HCT116 (cell line): ENCODE data around the gene STAU1. TPM values are rescaled to one million over a fixed set of nuclear protein-coding genes. Genes with fewer than 3 reads are reported as not detected.

Experiments used
- ATAC-seq: fragments of 200-7000 bp; cut with Tn5 transposase; 2 replicates; pipeline ENCODE4 v1.9.1; 2020; ENCODE audit warnings: mild to moderate bottlenecking, moderate library complexity
- BruUV-seq: library from RNA; stranded (reverse); fragments of 400-500 nt; replicated peaks from 2 replicates; lab custom pipeline; 2021; lab: Mats Ljungman, UMichigan
- CTCF ChIA-PET: fragments of 300-600 bp; sonication (Branson Sonifier 250); formaldehyde crosslinking; loops from one replicate; lab custom pipeline; 2021; ENCODE audit warnings: antibody characterized with exemption; lab: Charles Lee
- POLR2A ChIA-PET: fragments of 300-600, 350-600 bp; sonication (Branson Sonifier 250); formaldehyde crosslinking; loops from one replicate; lab custom pipeline; 2021; ENCODE audit warnings: antibody characterized with exemption; lab: Charles Lee
- RAD21 ChIA-PET, 2 experiments: fragments of 300-600 bp; sonication (Branson Sonifier 250); formaldehyde crosslinking; loops; one replicate each; lab custom pipeline; 2023; ENCODE audit warnings: low total read pairs in 2 of 2; ENCODE audit not compliant: uncharacterized antibody in 2 of 2, unreplicated experiment in 2 of 2, low non-redundant PET in 1 of 2; lab: Charles Lee
- DNase-seq: peaks from one replicate; pipeline ENCODE4 v3.0.0-alpha.2; 2010; ENCODE audit warnings: low read depth, low spot score
- H2AFZ ChIP-seq: fragments of 200-600 bp; shearing (Covaris generic), sonication (generic); 2 replicates; pipeline ENCODE4 v1.6.1; 2017; ENCODE audit warnings: low read depth, mixed run types, mixed read lengths, antibody characterized with exemption, low read length; ENCODE audit not compliant: poor library complexity, severe bottlenecking
- H3K27ac ChIP-seq: 2 replicates; pipeline ENCODE4 v1.5.1; 2012; ENCODE audit warnings: low read depth, low read length
- H3K27me3 ChIP-seq: fragments of 200-600 bp; sonication (generic); 2 replicates; pipeline ENCODE4 v1.6.1; 2016; ENCODE audit warnings: mixed run types, low read length, mixed read lengths; ENCODE audit not compliant: insufficient read depth
- H3K36me3 ChIP-seq, 2 experiments: fragments of 200-500 bp in 1 of 2; fragments of 200-600 bp in 1 of 2; sonication (Bioruptor generic) in 1 of 2; sonication (generic) in 1 of 2; 2 replicates each; pipeline versions ENCODE4 v1.5.1 to v1.6.1; 2014 to 2016; ENCODE audit warnings: low read length in 2 of 2, inconsistent platforms in 1 of 2, mixed read lengths in 1 of 2, mixed run types in 1 of 2; ENCODE audit not compliant: insufficient read depth in 2 of 2, control insufficient read depth in 1 of 2
- H3K4me1 ChIP-seq, 2 experiments: fragments of 200-600 bp in 1 of 2; sonication (generic) in 1 of 2; 2 replicates each; pipeline versions ENCODE4 v1.5.1 to v1.6.1; 2012 to 2017; ENCODE audit warnings: low read length in 2 of 2, inconsistent platforms in 1 of 2, mild to moderate bottlenecking in 1 of 2, mixed read lengths in 1 of 2, mixed run types in 1 of 2, moderate library complexity in 1 of 2; ENCODE audit not compliant: insufficient read depth in 2 of 2, control insufficient read depth in 1 of 2
- H3K4me2 ChIP-seq: fragments of 200-600 bp; sonication (generic); 2 replicates; pipeline ENCODE4 v1.6.1; 2017; ENCODE audit warnings: mixed run types, low read length, mixed read lengths
- H3K4me3 ChIP-seq, 2 experiments: fragments of 200-600 bp in 1 of 2; sonication (generic) in 1 of 2; replicated peaks in 1 of 2; 2 replicates each; pipeline ENCODE4 v1.5.1; 2011 to 2016; ENCODE audit warnings: low read length in 2 of 2, control low read depth in 1 of 2, low read depth in 1 of 2, mild to moderate bottlenecking in 1 of 2, mixed read lengths in 1 of 2, mixed run types in 1 of 2
- H3K79me2 ChIP-seq: fragments of 200-600 bp; sonication (generic); 2 replicates; pipeline ENCODE4 v1.6.1; 2017; ENCODE audit warnings: mild to moderate bottlenecking, mixed run types, low read length, moderate library complexity, mixed read lengths; ENCODE audit not compliant: insufficient read depth
- H3K9ac ChIP-seq: fragments of 200-600 bp; sonication (generic); 2 replicates; pipeline ENCODE4 v1.6.1; 2016; ENCODE audit warnings: low read length, mixed read lengths
- H3K9me2 ChIP-seq: fragments of 200-600 bp; sonication (generic), shearing (Covaris generic); 2 replicates; pipeline ENCODE4 v1.6.1; 2017; ENCODE audit warnings: mixed run types, mild to moderate bottlenecking, moderate library complexity; ENCODE audit not compliant: insufficient read depth
- H3K9me3 ChIP-seq, 2 experiments: fragments of 200-500 bp in 1 of 2; fragments of 200-600 bp in 1 of 2; sonication (Bioruptor generic) in 1 of 2; sonication (generic) in 1 of 2; 2 replicates each; pipeline ENCODE4 v1.6.1; 2014 to 2017; ENCODE audit warnings: low read length in 2 of 2, mixed read lengths in 2 of 2, inconsistent platforms in 1 of 2, low read depth in 1 of 2, mild to moderate bottlenecking in 1 of 2, mixed run types in 1 of 2, moderate library complexity in 1 of 2; ENCODE audit not compliant: control insufficient read depth in 1 of 2, insufficient read depth in 1 of 2
- H4K20me1 ChIP-seq: fragments of 200-600 bp; sonication (generic), shearing (Covaris generic); 2 replicates; pipeline ENCODE4 v1.6.1; 2017; ENCODE audit warnings: mixed run types, mild to moderate bottlenecking, moderate library complexity; ENCODE audit not compliant: insufficient read depth
- EGR1 ChIP-seq: IDR thresholded peaks from 2 replicates; pipeline ENCODE4 v1.6.1; 2012; ENCODE audit warnings: low read depth
- ELF1 ChIP-seq: IDR thresholded peaks from 2 replicates; pipeline ENCODE4 v1.6.1; 2012; ENCODE audit warnings: low read depth, borderline replicate concordance
- FOSL1 ChIP-seq: IDR thresholded peaks from 2 replicates; pipeline ENCODE4 v1.6.1; 2012; ENCODE audit warnings: low read depth
- JUND ChIP-seq: IDR thresholded peaks from 2 replicates; pipeline ENCODE4 v1.6.1; 2012
- POLR2A ChIP-seq: IDR thresholded peaks from 2 replicates; pipeline ENCODE4 v1.7.0; 2011; ENCODE audit warnings: borderline replicate concordance; ENCODE audit not compliant: insufficient read depth, insufficient read length; ENCODE audit errors: extremely low read depth
- POLR2AphosphoS5 ChIP-seq: IDR thresholded peaks from 2 replicates; pipeline ENCODE4 v1.6.1; 2011; ENCODE audit warnings: mild to moderate bottlenecking, low read depth, low read length, moderate library complexity
- RAD21 ChIP-seq: IDR thresholded peaks from 2 replicates; pipeline ENCODE4 v1.6.1; 2012; ENCODE audit warnings: low read depth, mild to moderate bottlenecking
- SIN3A ChIP-seq: IDR thresholded peaks from 2 replicates; pipeline ENCODE4 v1.6.1; 2012; ENCODE audit warnings: low read depth
- intact Hi-C: fragments of 100-400 bp; cut with micrococcal nuclease; formaldehyde crosslinking; loops from 2 replicates; pipeline ENCODE4 v1.10.0; 2022
- total RNA-seq: library from RNA; stranded (reverse); gene quantifications from one replicate; pipeline ENCODE4 v1.2.1, GENCODE V29; 2021; ENCODE audit not compliant: unreplicated experiment
- TF ChIP-seq, protein P1 (sequence below): IDR thresholded peaks from 2 replicates; pipeline ENCODE4 v1.6.1; 2012; ENCODE audit warnings: low read depth
- TF ChIP-seq, protein P2 (sequence below): IDR thresholded peaks from 2 replicates; pipeline ENCODE4 v1.6.1; 2011; ENCODE audit warnings: mild to moderate bottlenecking, low read length, moderate library complexity; ENCODE audit not compliant: insufficient replicate concordance; ENCODE audit errors: extremely low read depth
- TF ChIP-seq, protein P3 (sequence below), 3 experiments: fragments of 200-600 bp in 1 of 3; sonication (generic) in 1 of 3; IDR thresholded peaks in 2 of 3; conservative IDR thresholded peaks in 1 of 3; 2 replicates each; pipeline ENCODE4 v1.5.1; 2012 to 2017; ENCODE audit warnings: low read depth in 2 of 3, low read length in 2 of 3, antibody characterized with exemption in 1 of 3, borderline replicate concordance in 1 of 3, control low read depth in 1 of 3, mild to moderate bottlenecking in 1 of 3, mixed read lengths in 1 of 3, mixed run types in 1 of 3, moderate library complexity in 1 of 3; ENCODE audit not compliant: insufficient read depth in 1 of 3

Gene STAU1
- total RNA-seq, 1 experiment from 2014 or later = 90.3 TPM

DNA sequence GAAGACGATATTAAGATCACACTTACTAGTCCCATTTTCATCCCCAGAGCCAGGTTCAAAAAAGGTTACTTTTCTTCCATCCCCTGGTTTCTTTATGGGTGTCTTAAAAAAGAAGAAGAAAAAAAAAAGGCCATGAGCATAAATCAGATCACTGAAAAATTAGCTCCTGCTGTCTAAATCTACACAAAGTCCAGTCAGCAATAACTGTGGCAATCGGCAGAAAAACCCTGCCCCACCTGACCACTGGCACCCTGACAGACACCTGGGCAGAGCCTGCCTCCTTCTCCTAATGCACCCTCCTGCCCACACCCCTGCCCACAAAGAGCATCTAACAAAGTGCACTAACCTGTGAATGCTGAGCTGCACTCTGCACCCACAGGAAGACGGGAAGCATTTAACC, 69.8 kb downstream of the STAU1 start:
- H3K27me3 ChIP-seq = no peaks in the 10 kb centered on the region
- ChIA-PET CTCF (interaction anchor here (1.1 kb wide), 1 partner anchor 15 kb away, joined by 3 read pairs; no protein-coding TSS in a partner anchor), RAD21 (interaction anchor here in 1 of 2 experiments (1.2 kb wide), 1 partner anchor 15 kb away, joined by 3 read pairs; no protein-coding TSS in a partner anchor), POLR2A (no interaction called here)
- no TSS peak for BruUV-seq
- TF ChIP-seq, protein P1, sequence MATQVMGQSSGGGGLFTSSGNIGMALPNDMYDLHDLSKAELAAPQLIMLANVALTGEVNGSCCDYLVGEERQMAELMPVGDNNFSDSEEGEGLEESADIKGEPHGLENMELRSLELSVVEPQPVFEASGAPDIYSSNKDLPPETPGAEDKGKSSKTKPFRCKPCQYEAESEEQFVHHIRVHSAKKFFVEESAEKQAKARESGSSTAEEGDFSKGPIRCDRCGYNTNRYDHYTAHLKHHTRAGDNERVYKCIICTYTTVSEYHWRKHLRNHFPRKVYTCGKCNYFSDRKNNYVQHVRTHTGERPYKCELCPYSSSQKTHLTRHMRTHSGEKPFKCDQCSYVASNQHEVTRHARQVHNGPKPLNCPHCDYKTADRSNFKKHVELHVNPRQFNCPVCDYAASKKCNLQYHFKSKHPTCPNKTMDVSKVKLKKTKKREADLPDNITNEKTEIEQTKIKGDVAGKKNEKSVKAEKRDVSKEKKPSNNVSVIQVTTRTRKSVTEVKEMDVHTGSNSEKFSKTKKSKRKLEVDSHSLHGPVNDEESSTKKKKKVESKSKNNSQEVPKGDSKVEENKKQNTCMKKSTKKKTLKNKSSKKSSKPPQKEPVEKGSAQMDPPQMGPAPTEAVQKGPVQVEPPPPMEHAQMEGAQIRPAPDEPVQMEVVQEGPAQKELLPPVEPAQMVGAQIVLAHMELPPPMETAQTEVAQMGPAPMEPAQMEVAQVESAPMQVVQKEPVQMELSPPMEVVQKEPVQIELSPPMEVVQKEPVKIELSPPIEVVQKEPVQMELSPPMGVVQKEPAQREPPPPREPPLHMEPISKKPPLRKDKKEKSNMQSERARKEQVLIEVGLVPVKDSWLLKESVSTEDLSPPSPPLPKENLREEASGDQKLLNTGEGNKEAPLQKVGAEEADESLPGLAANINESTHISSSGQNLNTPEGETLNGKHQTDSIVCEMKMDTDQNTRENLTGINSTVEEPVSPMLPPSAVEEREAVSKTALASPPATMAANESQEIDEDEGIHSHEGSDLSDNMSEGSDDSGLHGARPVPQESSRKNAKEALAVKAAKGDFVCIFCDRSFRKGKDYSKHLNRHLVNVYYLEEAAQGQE = no peak
- TF ChIP-seq RAD21 (no peak), ELF1 (no peak), JUND (no peak), POLR2AphosphoS5 (no peak), FOSL1 (no peak), SIN3A (no peak), EGR1 (no peak), POLR2A (no peak)
- TF ChIP-seq, protein P2, sequence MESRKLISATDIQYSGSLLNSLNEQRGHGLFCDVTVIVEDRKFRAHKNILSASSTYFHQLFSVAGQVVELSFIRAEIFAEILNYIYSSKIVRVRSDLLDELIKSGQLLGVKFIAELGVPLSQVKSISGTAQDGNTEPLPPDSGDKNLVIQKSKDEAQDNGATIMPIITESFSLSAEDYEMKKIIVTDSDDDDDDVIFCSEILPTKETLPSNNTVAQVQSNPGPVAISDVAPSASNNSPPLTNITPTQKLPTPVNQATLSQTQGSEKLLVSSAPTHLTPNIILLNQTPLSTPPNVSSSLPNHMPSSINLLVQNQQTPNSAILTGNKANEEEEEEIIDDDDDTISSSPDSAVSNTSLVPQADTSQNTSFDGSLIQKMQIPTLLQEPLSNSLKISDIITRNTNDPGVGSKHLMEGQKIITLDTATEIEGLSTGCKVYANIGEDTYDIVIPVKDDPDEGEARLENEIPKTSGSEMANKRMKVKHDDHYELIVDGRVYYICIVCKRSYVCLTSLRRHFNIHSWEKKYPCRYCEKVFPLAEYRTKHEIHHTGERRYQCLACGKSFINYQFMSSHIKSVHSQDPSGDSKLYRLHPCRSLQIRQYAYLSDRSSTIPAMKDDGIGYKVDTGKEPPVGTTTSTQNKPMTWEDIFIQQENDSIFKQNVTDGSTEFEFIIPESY = no peak
- TF ChIP-seq, protein P3, sequence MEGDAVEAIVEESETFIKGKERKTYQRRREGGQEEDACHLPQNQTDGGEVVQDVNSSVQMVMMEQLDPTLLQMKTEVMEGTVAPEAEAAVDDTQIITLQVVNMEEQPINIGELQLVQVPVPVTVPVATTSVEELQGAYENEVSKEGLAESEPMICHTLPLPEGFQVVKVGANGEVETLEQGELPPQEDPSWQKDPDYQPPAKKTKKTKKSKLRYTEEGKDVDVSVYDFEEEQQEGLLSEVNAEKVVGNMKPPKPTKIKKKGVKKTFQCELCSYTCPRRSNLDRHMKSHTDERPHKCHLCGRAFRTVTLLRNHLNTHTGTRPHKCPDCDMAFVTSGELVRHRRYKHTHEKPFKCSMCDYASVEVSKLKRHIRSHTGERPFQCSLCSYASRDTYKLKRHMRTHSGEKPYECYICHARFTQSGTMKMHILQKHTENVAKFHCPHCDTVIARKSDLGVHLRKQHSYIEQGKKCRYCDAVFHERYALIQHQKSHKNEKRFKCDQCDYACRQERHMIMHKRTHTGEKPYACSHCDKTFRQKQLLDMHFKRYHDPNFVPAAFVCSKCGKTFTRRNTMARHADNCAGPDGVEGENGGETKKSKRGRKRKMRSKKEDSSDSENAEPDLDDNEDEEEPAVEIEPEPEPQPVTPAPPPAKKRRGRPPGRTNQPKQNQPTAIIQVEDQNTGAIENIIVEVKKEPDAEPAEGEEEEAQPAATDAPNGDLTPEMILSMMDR (IDR thresholded peaks at IDR 0.05 in 2 of 3, conservative IDR thresholded peaks at IDR 0.05 in 1 of 3; ENCODE audit: borderline replicate concordance in 1 of 3, insufficient read depth in 1 of 3, low read depth in 2 of 3, low read length in 2 of 3) = no peak
- H3K4me2 ChIP-seq = no peak overlapping the region
- no peaks in the 10 kb centered on the region; the same call in 1 of the 2 replicates for H3K79me2 ChIP-seq
- H3K27ac ChIP-seq = no peak overlapping the region
- H3K4me1 ChIP-seq = no peaks in the 10 kb centered on the region
- no peaks in the 10 kb centered on the region for H3K9me2 ChIP-seq
- intact Hi-C loops = no loop called here
- H2AFZ ChIP-seq = no peak overlapping the region
- H3K9ac ChIP-seq = no peak overlapping the region
- H3K36me3 ChIP-seq = peaks cover 38 to 44% of the 10 kb centered on the region in 2 experiments
- DNase-seq (no peak), ATAC-seq (no peak)
- no peaks in the 10 kb centered on the region for H3K9me3 ChIP-seq
- H4K20me1 ChIP-seq = no peaks in the 10 kb centered on the region
- no peak overlapping the region for H3K4me3 ChIP-seq
